Transverse colon (tissue), 3 donors: ENCODE results near the gene DLG4.

Experiments used
- CTCF ChIP-seq, 5 experiments: fragments of 200-600 bp in 3 of 5; fragments of 450-650 bp in 2 of 5; sonication (generic) in 3 of 5; IDR thresholded peaks; 1 replicate in 2 of 5; 2 replicates in 3 of 5; pipeline ENCODE4 v1.5.1; 2016 to 2017; ENCODE audit warnings: antibody characterized with exemption in 5 of 5, inconsistent platforms in 3 of 5, mild to moderate bottlenecking in 2 of 5, moderate library complexity in 1 of 5
- POLR2A ChIP-seq: fragments of 450-650 bp; IDR thresholded peaks from one replicate; pipeline ENCODE4 v1.6.1; 2016; ENCODE audit warnings: antibody characterized with exemption, mild to moderate bottlenecking, moderate library complexity

GRCh38 chr17:7220593-7221277 lies 1.1 kb upstream of the DLG4 start:
- TF ChIP-seq CTCF (IDR thresholded peaks at IDR 0.05): peak; percentile 24 to 66 (median 52)
- TF ChIP-seq POLR2A: no peak
